Glutamatergic neuron (in vitro differentiated cells): ENCODE results near the gene PCGF5. TPM values are rescaled to one million over a fixed set of nuclear protein-coding genes. Genes with fewer than 3 reads are reported as not detected.

Experiments used
- DNase-seq: peaks from one replicate; pipeline ENCODE4 v3.0.0; 2022
- H3K27ac Mint-ChIP-seq: one replicate; pipeline ENCODE4 v1.8.0; 2020; ENCODE audit warnings: mild to moderate bottlenecking, mixed read lengths, inconsistent platforms; ENCODE audit not compliant: unreplicated experiment
- H3K27me3 Mint-ChIP-seq: one replicate; pipeline ENCODE4 v1.8.0; 2020; ENCODE audit warnings: mild to moderate bottlenecking, moderate library complexity, mixed read lengths, inconsistent platforms; ENCODE audit not compliant: unreplicated experiment
- H3K36me3 Mint-ChIP-seq: one replicate; pipeline ENCODE4 v1.8.0; 2020; ENCODE audit warnings: mild to moderate bottlenecking, mixed read lengths, inconsistent platforms; ENCODE audit not compliant: unreplicated experiment
- H3K4me1 Mint-ChIP-seq: one replicate; pipeline ENCODE4 v1.8.0; 2020; ENCODE audit warnings: mild to moderate bottlenecking, low read depth, mixed read lengths, inconsistent platforms; ENCODE audit not compliant: unreplicated experiment
- H3K4me3 Mint-ChIP-seq: one replicate; pipeline ENCODE4 v1.8.0; 2020; ENCODE audit warnings: mild to moderate bottlenecking, mixed read lengths, inconsistent platforms; ENCODE audit not compliant: unreplicated experiment
- H3K9me3 Mint-ChIP-seq: one replicate; pipeline ENCODE4 v1.8.0; 2020; ENCODE audit warnings: mild to moderate bottlenecking, moderate library complexity, mixed read lengths, inconsistent platforms; ENCODE audit not compliant: unreplicated experiment
- total RNA-seq: library from RNA; stranded (reverse); fragmentation: NEBNext Ultra II Directional; extraction: Animal tissue kit (Norgen Biotek cat#: 25700); gene quantifications from one replicate; pipeline ENCODE4 v1.2.1, GENCODE V29; 2021; ENCODE audit not compliant: unreplicated experiment
- TF ChIP-seq, protein P1 (sequence below): fragments of 200-600 bp; sonication (generic); IDR thresholded peaks from one replicate; pipeline ENCODE4 v1.5.0; 2021; ENCODE audit not compliant: partially characterized antibody, unreplicated experiment

PCGF5 gene
- total RNA-seq, 1 donor from 2014 or later, result 3.0 TPM

DNA sequence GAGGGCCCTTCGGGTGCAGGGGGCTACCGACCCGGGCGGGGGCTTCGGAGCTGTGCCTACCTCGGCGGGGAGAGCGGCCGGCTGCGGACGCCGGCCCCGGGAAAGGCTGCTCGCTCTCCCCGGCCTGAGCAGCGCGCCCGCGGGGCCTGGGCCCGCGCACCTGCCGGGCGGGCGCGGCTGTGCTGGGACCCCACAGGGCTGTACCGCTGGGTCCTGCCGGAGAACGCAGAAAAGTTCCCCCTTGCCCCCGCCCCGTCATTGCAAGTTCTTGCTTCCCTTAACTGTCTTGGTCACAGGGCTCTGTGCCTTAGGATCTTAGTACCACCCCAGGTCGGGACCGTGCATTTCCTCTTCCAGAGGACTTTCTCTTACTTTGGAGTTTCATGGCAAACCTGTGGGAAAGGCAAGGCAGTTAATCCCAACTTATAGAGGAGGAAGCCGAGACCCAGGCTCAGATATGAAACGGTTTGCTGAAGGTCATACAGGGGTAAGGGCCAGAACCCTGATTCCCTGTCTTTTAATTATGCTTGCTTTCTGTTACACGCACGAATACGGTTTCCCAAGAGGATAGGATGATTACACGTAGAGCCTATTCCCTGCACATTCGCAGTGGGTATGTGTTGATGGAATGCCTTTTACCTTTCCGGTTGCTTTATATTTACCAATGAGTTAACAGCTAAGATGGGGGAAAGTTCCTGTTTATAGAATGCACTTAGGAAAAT, 652 bp downstream of the PCGF5 start:
- TF ChIP-seq, protein P1, sequence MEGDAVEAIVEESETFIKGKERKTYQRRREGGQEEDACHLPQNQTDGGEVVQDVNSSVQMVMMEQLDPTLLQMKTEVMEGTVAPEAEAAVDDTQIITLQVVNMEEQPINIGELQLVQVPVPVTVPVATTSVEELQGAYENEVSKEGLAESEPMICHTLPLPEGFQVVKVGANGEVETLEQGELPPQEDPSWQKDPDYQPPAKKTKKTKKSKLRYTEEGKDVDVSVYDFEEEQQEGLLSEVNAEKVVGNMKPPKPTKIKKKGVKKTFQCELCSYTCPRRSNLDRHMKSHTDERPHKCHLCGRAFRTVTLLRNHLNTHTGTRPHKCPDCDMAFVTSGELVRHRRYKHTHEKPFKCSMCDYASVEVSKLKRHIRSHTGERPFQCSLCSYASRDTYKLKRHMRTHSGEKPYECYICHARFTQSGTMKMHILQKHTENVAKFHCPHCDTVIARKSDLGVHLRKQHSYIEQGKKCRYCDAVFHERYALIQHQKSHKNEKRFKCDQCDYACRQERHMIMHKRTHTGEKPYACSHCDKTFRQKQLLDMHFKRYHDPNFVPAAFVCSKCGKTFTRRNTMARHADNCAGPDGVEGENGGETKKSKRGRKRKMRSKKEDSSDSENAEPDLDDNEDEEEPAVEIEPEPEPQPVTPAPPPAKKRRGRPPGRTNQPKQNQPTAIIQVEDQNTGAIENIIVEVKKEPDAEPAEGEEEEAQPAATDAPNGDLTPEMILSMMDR, result peak; percentile 7
- Mint-ChIP-seq H3K27ac (no peak overlapping the region), H3K36me3 (no peaks in the 10 kb centered on the region), H3K4me3 (peak overlapping the region; percentile 87), H3K4me1 (no peaks in the 10 kb centered on the region), H3K9me3 (no peaks in the 10 kb centered on the region), H3K27me3 (peaks cover 6% of the 10 kb centered on the region)
- DNase-seq, result no peak

DNA sequence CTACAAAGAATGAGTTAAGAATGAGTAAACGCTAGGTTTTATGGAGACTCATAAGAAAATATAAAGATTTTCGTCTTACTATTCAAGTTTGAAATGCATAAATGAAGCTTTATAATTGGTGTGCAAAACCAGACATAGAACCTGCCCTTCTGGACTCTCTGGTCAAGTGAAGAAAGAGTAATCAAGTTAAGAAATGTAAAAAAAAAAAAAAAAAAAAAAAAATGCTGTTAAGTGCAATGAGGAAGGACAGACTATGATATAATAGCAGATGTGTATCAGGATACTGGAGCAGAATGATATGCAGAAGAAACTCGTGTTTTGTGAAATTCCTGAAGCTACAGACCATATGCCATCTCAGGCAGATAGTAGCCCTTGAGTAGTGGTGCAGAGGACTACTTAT, 5.6 kb downstream of the PCGF5 start:
- no peaks in the 10 kb centered on the region for H3K36me3 Mint-ChIP-seq
- DNase-seq, result no peak
- H3K27me3 Mint-ChIP-seq, result peaks cover 3% of the 10 kb centered on the region
- no peak overlapping the region for H3K27ac Mint-ChIP-seq
- H3K4me1 Mint-ChIP-seq, result no peaks in the 10 kb centered on the region
- no peak overlapping the region for H3K4me3 Mint-ChIP-seq
- no peaks in the 10 kb centered on the region for H3K9me3 Mint-ChIP-seq
- TF ChIP-seq, protein P1, result no peak

DNA sequence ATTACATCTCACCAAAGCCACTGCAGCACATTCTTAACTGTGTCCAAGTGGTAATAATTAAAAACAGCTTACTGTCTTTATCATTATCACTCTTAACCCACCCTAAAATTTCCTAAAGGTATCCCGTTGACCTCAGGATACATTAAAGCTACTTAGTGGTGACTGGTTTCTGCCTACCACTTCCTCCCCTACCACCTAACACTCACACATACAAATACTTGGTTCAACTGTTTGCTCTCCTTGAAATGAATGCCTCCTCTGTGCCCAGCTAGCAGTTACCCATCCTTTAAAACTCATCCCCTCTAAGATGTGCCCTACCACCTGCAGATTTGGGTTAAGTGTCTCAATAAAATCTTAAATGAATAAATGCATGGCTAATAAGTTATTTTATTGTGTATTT, 7.1 kb downstream of the PCGF5 start:
- no peaks in the 10 kb centered on the region for H3K27me3 Mint-ChIP-seq
- H3K4me3 Mint-ChIP-seq, result no peak overlapping the region
- H3K36me3 Mint-ChIP-seq, result no peaks in the 10 kb centered on the region
- no peak overlapping the region for H3K27ac Mint-ChIP-seq
- no peaks in the 10 kb centered on the region for H3K9me3 Mint-ChIP-seq
- TF ChIP-seq, protein P1, result no peak
- H3K4me1 Mint-ChIP-seq, result no peaks in the 10 kb centered on the region
- DNase-seq, result no peak

DNA sequence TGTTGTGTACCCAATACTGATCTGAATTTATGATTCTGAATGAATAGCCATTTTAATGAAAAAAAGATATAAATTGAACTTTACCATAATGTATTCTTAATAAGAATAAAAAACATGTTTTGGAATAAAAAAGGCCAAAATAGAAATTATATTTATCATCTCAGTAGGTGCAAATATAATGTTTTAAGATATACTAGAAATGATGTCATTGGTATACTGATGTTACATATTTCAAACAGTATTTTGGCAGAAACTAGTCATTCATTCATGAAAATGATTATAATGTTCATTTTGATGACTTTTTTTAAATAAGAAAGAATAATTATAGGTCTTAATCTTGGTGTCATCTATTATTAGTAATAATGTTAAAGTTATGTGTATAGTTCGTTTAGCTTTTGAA, 9.2 kb downstream of the PCGF5 start:
- H3K27ac Mint-ChIP-seq, result no peak overlapping the region
- no peaks in the 10 kb centered on the region for H3K4me1 Mint-ChIP-seq

DNA sequence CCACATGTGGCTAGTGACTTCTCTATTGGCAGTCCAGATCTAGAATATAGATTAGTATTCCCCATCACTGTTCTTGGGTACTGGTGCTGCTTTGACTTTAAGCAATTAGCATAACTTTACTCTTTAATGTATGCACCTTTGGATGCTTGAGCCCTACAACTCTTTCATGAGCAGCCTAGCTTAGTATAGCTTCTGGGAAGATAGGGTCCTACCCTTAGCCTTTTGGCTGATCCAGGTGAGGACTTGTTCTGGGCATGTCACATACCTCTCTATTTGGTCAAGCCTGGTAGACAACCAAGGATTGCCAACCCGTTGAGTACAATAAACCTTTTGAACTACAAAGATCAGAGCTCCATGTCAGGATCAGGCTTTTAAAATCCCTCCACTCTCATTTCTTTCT, 17.7 kb downstream of the PCGF5 start:
- DNase-seq, result no peak
- TF ChIP-seq, protein P1, result no peak
- Mint-ChIP-seq H3K4me1 (no peaks in the 10 kb centered on the region), H3K27me3 (no peaks in the 10 kb centered on the region), H3K27ac (no peak overlapping the region), H3K9me3 (no peaks in the 10 kb centered on the region), H3K4me3 (no peak overlapping the region), H3K36me3 (no peaks in the 10 kb centered on the region)

More for the DNA sequence above, 9.2 kb downstream of the PCGF5 start:
- H3K9me3 Mint-ChIP-seq, result no peaks in the 10 kb centered on the region
- TF ChIP-seq, protein P1, result no peak
- H3K27me3 Mint-ChIP-seq, result no peaks in the 10 kb centered on the region
- DNase-seq, result no peak
- no peak overlapping the region for H3K4me3 Mint-ChIP-seq
- no peaks in the 10 kb centered on the region for H3K36me3 Mint-ChIP-seq
